ENCODE data around the gene MLH1. TPM values are rescaled to one million over a fixed set of nuclear protein-coding genes. Genes with fewer than 3 reads are reported as not detected.
"Not testable (repeated sequence)": the region's sequence is repeated elsewhere in the genome, so short reads cannot be mapped to it uniquely, and the experiment has no call there.

The MLH1 gene
- polyA plus RNA-seq, 4 donors: 44.2 to 56.8 (median 49.9) TPM

- DNase-seq (ENCODE audit: low read depth in 4 of 4, low spot score in 3 of 4): no peak
Observed at GRCh38 chr3:37031096-37031682, 37.9 kb downstream of the MLH1 start.

- no peak for DNase-seq (ENCODE audit: low read depth in 4 of 4, low spot score in 3 of 4)
Observed at GRCh38 chr3:37032961-37033360, 39.6 kb downstream of the MLH1 start.

- no peak for DNase-seq (ENCODE audit: low read depth in 4 of 4, low spot score in 3 of 4)
Observed at GRCh38 chr3:37037352-37037751, 44.0 kb downstream of the MLH1 start.

DNA sequence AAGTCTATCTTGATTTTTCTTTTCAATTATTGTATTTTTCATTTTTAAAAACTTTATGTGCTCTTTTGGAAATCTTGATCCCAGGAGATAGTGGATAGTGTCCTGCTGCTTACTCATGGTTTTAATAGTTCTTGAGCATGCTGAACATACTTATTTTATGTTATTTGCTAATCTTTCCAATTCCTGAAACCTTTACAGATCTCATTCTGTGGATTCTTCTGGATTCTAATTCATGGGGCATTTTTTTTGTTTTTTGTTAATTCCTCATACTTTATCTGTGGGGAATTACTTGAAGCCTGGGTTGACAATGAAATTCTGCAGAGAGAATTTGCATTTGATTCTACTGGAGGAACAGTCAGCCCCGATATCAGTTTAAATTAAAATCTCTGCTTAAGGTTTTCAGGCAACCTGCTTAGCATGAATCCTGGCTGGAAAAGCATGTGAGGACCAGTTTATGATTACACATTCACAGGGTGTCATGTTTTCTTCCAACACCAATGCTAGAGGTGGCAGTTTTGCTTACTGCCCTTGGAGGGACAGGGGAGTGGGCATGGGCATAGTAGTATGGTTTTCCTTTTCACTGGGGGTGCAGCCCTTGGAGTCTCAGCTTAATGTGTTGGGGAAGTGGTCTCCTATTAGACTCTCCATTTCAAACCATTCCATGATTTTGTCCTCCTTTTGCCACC lies 46.0 kb downstream of the MLH1 start:
- no peak for DNase-seq (ENCODE audit: low read depth in 4 of 4, low spot score in 3 of 4)

GRCh38 chr3:37040231-37040630 lies 46.9 kb downstream of the MLH1 start:
- no peak for DNase-seq (ENCODE audit: low read depth in 4 of 4, low spot score in 3 of 4)

DNA sequence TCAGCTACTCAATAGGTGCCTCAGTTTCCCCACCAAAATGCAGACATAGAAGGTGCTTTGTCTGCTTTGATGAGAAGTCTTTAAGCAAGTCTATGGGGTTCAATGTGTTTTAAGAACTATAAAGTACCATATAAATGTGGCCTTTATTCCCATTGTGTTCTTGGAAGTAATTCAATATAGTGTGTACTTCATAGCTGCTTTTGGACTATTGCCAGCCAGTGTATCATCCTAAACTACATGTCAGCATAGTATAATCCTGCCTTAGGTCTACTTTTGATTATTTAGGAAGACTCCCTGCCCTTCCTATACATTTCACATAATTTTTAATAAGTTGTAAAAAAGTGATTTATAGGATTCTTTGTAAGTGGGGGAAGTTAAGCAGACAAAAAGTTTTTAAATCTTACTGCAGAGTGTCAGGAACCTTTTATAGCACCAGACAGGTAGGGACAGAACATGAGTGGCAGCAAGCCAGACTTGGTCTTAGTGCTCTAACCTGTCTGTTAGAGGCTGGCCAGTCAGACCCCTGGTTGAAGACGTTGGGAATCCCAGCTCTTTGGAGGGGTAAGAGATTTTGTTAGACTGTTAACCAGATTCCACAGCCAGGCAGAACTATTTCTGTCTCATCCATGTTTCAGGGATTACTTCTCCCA lies 48.4 kb downstream of the MLH1 start:
- no peak for DNase-seq (ENCODE audit: low read depth in 4 of 4, low spot score in 3 of 4)

- DNase-seq (ENCODE audit: low read depth in 4 of 4, low spot score in 3 of 4): not testable (repeated sequence)
Observed at GRCh38 chr3:37042712-37043111, 49.4 kb downstream of the MLH1 start.

- DNase-seq (ENCODE audit: low read depth in 4 of 4, low spot score in 3 of 4): no peak
Observed at GRCh38 chr3:37050282-37050681, 57.0 kb downstream of the MLH1 start.

- no peak for DNase-seq (ENCODE audit: low read depth in 4 of 4, low spot score in 3 of 4)
Observed at GRCh38 chr3:37052860-37053259, 59.5 kb downstream of the MLH1 start.

- DNase-seq (ENCODE audit: low read depth in 4 of 4, low spot score in 3 of 4): no peak
Observed at GRCh38 chr3:37053337-37053736, 60.0 kb downstream of the MLH1 start.

- no peak for DNase-seq (ENCODE audit: low read depth in 4 of 4, low spot score in 3 of 4)
Observed at GRCh38 chr3:37053753-37054152, 60.4 kb downstream of the MLH1 start.

- DNase-seq (ENCODE audit: low read depth in 4 of 4, low spot score in 3 of 4): no peak
Observed at GRCh38 chr3:37054370-37054769, 61.1 kb downstream of the MLH1 start.

GRCh38 chr3:37055077-37055476 lies 61.8 kb downstream of the MLH1 start:
- DNase-seq (ENCODE audit: low read depth in 4 of 4, low spot score in 3 of 4): not testable (repeated sequence)

DNA sequence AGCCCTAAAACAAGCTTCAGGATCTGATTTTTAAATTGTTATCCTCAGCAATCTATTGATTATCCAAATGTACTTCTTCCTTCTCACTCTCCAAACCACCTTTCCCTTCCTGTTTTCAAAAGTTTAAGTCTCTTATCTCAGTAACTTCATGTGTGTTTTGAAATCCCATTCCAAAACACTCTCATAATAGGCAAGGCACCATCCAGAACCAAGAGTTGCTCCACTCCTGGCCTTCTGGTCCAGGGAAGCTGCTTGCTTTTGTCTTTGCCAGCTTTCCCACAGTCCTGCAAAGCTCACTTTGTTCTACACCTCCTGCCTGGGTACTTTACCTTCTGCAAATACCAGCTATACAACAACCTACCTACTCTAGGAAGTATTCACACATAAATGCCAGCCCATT lies 63.5 kb downstream of the MLH1 start:
- no peak for DNase-seq (ENCODE audit: low read depth in 4 of 4, low spot score in 3 of 4)

- no peak for DNase-seq (ENCODE audit: low read depth in 4 of 4, low spot score in 3 of 4)
Observed at GRCh38 chr3:37058117-37058516, 64.8 kb downstream of the MLH1 start.

DNA sequence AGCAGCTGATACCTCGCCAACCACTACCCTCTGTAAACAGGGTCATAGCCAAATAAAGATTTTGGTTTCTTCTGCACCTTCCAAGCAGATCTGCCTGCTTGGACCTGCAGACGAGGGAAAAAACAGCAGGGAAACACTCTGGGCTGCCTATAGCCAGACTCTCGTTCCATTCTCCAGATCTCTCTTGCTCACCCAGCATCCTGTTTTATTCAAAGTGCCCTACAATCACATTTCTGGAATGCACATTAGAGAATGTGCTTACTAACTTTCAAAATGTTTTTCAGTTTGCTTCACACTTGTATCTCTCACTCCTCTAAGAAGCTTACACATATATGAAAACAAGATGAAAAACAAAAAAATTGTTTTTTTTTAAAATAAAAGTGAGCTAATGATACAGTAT lies 71.4 kb downstream of the MLH1 start:
- DNase-seq (ENCODE audit: low read depth in 4 of 4, low spot score in 3 of 4): no peak

DNA sequence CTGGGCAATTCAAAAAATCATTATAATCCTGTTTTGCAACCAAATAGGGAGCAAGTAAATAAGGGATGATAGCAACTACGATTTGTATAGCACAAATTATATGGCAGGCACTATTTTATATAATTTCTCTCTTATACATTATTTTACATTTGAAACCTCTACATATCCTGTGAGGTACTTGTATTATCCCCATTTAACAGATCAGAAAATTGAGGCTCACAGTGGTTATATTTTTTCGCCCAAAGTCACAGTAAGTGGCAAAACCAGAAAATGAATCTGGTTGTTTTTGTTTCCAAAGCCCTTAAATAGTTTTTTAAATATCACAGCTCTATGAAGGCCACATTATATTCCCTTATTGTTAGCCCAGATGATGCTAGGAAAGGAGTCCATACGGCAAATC lies 74.3 kb downstream of the MLH1 start:
- no peak for DNase-seq (ENCODE audit: low read depth in 4 of 4, low spot score in 3 of 4)

- no peak for DNase-seq (ENCODE audit: low read depth in 4 of 4, low spot score in 3 of 4)
Observed at GRCh38 chr3:37068031-37068430, 74.7 kb downstream of the MLH1 start.

- no peak for DNase-seq (ENCODE audit: low read depth in 4 of 4, low spot score in 3 of 4)
Observed at GRCh38 chr3:37071921-37072320, 78.6 kb downstream of the MLH1 start.

DNA sequence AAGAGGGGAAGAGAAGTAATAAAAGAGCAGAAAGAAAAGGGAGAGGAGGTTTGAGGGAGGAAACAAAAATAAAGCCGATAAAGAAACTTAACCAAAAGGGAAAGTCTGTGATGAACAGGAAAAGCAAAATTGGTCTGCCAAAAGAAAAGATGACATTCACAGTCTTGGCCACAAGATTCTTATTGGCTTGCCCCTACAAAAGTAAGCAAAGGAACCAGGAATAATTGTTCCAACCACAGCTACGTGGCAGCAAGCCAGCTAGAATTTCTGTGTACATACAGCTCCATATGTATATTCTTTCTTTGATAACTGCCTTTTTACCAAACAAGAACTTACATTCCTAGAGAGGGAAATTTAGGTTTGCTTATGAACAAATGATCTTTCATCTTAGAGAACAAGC lies 79.6 kb downstream of the MLH1 start:
- DNase-seq (ENCODE audit: low read depth in 4 of 4, low spot score in 3 of 4): no peak

DNA sequence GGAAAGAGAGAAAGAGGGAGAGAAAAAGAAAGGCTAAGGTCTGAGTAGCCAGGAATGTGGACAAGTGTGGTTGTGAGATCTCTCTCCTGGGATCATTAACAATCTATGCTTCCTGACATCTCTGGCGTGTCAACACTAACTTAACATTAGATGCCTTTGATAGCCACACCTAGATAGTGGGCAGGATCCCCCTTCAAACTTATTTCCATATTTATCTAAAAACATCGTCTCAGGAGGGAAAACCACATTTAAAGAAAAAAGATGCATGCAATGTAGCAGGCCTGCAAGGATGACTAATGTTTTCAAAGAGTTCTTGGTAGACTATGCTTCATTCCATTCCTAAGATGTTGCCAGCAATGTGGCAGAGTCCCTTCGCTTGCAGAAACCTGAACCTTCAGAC lies 80.9 kb downstream of the MLH1 start:
- no peak for DNase-seq (ENCODE audit: low read depth in 4 of 4, low spot score in 3 of 4)

DNA sequence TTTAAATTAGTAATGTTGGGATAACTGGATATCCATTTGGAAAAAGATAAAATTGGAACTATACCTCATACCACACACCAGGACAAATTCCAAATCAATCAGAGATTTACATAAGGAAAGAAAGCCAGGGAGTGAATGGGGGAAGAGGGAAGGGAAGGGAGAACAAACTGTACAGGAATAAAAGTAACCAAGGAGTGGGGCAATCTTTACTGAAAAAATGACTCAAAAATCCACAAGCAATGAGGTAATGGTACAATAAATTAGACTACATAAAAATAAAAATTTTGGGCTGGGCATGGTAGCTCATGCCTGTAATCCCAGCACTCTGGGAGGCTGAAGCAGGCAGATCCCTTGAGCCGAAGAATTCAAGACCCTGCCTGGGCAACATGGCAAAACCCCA lies 82.6 kb downstream of the MLH1 start:
- DNase-seq (ENCODE audit: low read depth in 4 of 4, low spot score in 3 of 4): no peak
